B cell (primary cell): ENCODE results near the gene ACAP3.

Experiments
- CTCF ChIP-seq: fragments of 200-600 bp; IDR thresholded peaks from one replicate; pipeline ENCODE4 v1.8.0; 2022; ENCODE audit warnings: antibody characterized with exemption, mild to moderate bottlenecking
- EZH2 ChIP-seq: IDR thresholded peaks from 2 replicates; pipeline ENCODE4 v1.6.1; 2012; ENCODE audit warnings: borderline replicate concordance, low read depth, mild to moderate bottlenecking, moderate library complexity, low read length; ENCODE audit not compliant: insufficient read depth, poor library complexity, severe bottlenecking

DNA sequence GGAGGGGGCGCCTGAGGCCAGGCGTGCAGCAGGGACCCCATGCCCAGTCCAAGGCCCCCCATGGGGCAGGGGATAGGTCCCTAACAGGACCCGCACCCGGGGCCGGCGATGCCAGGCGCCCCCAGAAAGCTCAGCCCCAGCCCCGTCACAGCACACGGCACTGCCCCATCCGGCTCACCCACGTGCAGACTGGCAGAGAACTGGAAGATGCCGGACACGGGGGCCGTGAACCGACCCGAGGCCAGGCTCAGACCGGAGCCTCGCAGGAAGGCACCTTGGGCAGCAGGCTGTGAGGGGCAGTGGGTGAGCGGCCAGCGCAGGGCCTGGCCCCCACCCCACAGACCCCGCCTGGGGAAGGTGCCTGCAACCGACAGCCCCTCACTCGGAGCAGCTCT lies 64.5 kb downstream of the ACAP3 start:
- TF ChIP-seq EZH2 (no peak), CTCF (no peak)
